Activated T-cell treated with anti-CD3 and anti-CD28 coated beads, Interleukin-2, amount 50 U/mL, for 72 hours (primary cell): ENCODE data around the gene SORL1. TPM values are rescaled to one million over a fixed set of nuclear protein-coding genes. Genes with fewer than 3 reads are reported as not detected.
"Not testable (repeated sequence)": the region's sequence is repeated elsewhere in the genome, so short reads cannot be mapped to it uniquely, and the experiment has no call there.

ENCODE experiments used
- ATAC-seq, 2 donors: fragments of 150-1000 bp; cut with Tn5 transposase; replicated peaks in 1 of 2; 2 replicates each; pipeline ENCODE4 v1.10.0; 2021; ENCODE audit warnings: moderate library complexity in 2 of 2, mild to moderate bottlenecking in 1 of 2
- DNase-seq, 2 donors: peaks; one replicate each; pipeline ENCODE4 v3.0.0; 2021 to 2022; ENCODE audit warnings: mixed read lengths in 1 of 2
- H3K27ac Mint-ChIP-seq: one replicate; pipeline ENCODE4 v1.8.0; 2022; ENCODE audit warnings: mild to moderate bottlenecking, moderate library complexity, mixed read lengths
- H3K27me3 Mint-ChIP-seq: one replicate; pipeline ENCODE4 v1.8.0; 2022; ENCODE audit warnings: low read depth, mixed read lengths
- H3K36me3 Mint-ChIP-seq, 2 donors: one replicate each; pipeline ENCODE4 v1.8.0; 2022; ENCODE audit warnings: mixed read lengths in 2 of 2, mild to moderate bottlenecking in 1 of 2; ENCODE audit not compliant: insufficient read depth in 2 of 2
- H3K4me1 Mint-ChIP-seq: one replicate; pipeline ENCODE4 v1.8.0; 2022; ENCODE audit warnings: low read depth, mixed read lengths
- H3K4me3 Mint-ChIP-seq, 2 donors: one replicate each; pipeline ENCODE4 v1.8.0; 2022; ENCODE audit warnings: mild to moderate bottlenecking in 2 of 2, mixed read lengths in 2 of 2, moderate library complexity in 2 of 2
- H3K9me3 Mint-ChIP-seq, 2 donors: one replicate each; pipeline ENCODE4 v1.8.0; 2022; ENCODE audit warnings: mixed read lengths in 2 of 2
- total RNA-seq, 2 donors: library from RNA; stranded (reverse); gene quantifications; one replicate each; pipeline ENCODE4 v1.2.3, GENCODE V29; 2022

The SORL1 gene, protein sequence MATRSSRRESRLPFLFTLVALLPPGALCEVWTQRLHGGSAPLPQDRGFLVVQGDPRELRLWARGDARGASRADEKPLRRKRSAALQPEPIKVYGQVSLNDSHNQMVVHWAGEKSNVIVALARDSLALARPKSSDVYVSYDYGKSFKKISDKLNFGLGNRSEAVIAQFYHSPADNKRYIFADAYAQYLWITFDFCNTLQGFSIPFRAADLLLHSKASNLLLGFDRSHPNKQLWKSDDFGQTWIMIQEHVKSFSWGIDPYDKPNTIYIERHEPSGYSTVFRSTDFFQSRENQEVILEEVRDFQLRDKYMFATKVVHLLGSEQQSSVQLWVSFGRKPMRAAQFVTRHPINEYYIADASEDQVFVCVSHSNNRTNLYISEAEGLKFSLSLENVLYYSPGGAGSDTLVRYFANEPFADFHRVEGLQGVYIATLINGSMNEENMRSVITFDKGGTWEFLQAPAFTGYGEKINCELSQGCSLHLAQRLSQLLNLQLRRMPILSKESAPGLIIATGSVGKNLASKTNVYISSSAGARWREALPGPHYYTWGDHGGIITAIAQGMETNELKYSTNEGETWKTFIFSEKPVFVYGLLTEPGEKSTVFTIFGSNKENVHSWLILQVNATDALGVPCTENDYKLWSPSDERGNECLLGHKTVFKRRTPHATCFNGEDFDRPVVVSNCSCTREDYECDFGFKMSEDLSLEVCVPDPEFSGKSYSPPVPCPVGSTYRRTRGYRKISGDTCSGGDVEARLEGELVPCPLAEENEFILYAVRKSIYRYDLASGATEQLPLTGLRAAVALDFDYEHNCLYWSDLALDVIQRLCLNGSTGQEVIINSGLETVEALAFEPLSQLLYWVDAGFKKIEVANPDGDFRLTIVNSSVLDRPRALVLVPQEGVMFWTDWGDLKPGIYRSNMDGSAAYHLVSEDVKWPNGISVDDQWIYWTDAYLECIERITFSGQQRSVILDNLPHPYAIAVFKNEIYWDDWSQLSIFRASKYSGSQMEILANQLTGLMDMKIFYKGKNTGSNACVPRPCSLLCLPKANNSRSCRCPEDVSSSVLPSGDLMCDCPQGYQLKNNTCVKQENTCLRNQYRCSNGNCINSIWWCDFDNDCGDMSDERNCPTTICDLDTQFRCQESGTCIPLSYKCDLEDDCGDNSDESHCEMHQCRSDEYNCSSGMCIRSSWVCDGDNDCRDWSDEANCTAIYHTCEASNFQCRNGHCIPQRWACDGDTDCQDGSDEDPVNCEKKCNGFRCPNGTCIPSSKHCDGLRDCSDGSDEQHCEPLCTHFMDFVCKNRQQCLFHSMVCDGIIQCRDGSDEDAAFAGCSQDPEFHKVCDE (N-terminal part only)
- 10 to 100 TPM; 66.3 to 80.0 TPM for total RNA-seq

GRCh38 chr11:121451986-121452608, at the start of gene SORL1:
TSS of gene SORL1 (plus strand) at chr11:121452314. CDS start at chr11:121452332, 18 bp downstream.
- Mint-ChIP-seq H3K9me3 (no peaks in the 10 kb centered on the region), H3K27me3 (no peaks in the 10 kb centered on the region), H3K4me1 (peaks cover 88% of the 10 kb centered on the region), H3K4me3 (peak within 1 kb of the TSS; percentile 97), H3K36me3 (peaks cover 4 to 5% of the 10 kb centered on the region in 2 donors), H3K27ac (peak within 1 kb of the TSS; percentile 95)
- peak; percentile 83 for DNase-seq
- ATAC-seq: peak; percentile 74 to 77

- DNase-seq (no peak), ATAC-seq (no peak)
- H3K4me1 Mint-ChIP-seq: peaks cover 7% of the 10 kb centered on the region
- no peak overlapping the region for H3K27ac Mint-ChIP-seq
- no peak overlapping the region for H3K4me3 Mint-ChIP-seq
- no peaks in the 10 kb centered on the region for H3K27me3 Mint-ChIP-seq
- peaks cover 7 to 8% of the 10 kb centered on the region in 2 donors for H3K9me3 Mint-ChIP-seq
- peaks cover 4 to 10% of the 10 kb centered on the region in 2 donors for H3K36me3 Mint-ChIP-seq
Observed at GRCh38 chr11:121405646-121406045, 46.5 kb upstream of the SORL1 start.

- ATAC-seq (no peak), DNase-seq (no peak)
- Mint-ChIP-seq H3K27me3 (no peaks in the 10 kb centered on the region), H3K4me1 (peaks cover 14% of the 10 kb centered on the region), H3K9me3 (peaks cover 5 to 8% of the 10 kb centered on the region in 2 donors), H3K4me3 (no peak overlapping the region), H3K27ac (no peak overlapping the region), H3K36me3 (peaks cover 4 to 10% of the 10 kb centered on the region in 2 donors)
Observed at GRCh38 chr11:121406291-121406690, 45.8 kb upstream of the SORL1 start.

DNA sequence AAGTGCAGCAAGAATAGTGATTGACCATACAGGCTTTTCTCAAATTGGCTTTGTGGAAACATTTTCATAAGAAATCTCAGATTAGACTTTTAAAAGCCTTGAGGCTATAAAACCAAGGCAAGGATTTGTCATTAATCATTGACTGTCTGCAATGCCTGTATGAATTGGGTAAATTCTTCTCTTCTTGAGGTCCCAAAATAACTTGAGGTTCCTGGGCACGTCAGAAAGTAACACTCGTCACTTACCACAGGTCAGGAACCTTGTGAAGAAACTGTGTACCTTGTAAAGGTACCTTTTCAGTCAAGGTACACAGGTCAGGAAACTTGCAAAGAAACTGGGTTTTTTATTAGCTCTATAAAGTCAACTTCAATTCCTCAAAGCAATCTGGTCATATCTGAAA, 43.3 kb upstream of the SORL1 start:
- DNase-seq (no peak), ATAC-seq (no peak)
- Mint-ChIP-seq H3K36me3 (no peaks in the 10 kb centered on the region), H3K4me3 (no peak overlapping the region), H3K27me3 (no peaks in the 10 kb centered on the region), H3K27ac (no peak overlapping the region), H3K9me3 (no peaks in the 10 kb centered on the region), H3K4me1 (peaks cover 28% of the 10 kb centered on the region)

GRCh38 chr11:121410041-121410440, 42.1 kb upstream of the SORL1 start:
- H3K9me3 Mint-ChIP-seq, DNase-seq, H3K27me3 Mint-ChIP-seq, H3K27ac Mint-ChIP-seq, H3K36me3 Mint-ChIP-seq: not testable (repeated sequence)
- ATAC-seq: peak in 1 of 2 donors; percentile 47
- H3K4me3 Mint-ChIP-seq: peak overlapping the region in 1 of 2 donors; percentile 51
- peaks cover 29% of the 10 kb centered on the region for H3K4me1 Mint-ChIP-seq

DNA sequence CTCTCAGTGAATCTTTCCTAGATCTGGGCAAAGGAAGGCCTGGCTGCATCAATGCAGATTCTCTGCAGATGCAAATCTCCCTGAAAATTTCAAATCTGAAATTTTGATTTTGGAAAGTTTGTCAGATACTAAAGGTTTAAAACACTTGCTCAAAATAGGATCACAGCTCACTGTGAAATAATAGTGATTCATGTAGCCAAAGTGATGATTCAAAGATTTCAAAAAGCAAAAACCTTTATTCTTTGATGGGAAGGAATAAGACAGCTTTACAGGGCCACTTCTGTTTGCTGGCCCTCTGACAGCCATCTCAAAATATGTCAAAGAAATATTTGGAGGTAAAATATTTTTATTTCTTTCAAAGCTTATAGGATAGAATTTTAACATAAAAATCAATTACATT, 40.8 kb upstream of the SORL1 start:
- peak; percentile 60 to 72 for ATAC-seq
- H3K36me3 Mint-ChIP-seq, H3K27me3 Mint-ChIP-seq, H3K9me3 Mint-ChIP-seq, DNase-seq: not testable (repeated sequence)
- H3K27ac Mint-ChIP-seq: peak overlapping the region; percentile 70
- peaks cover 39% of the 10 kb centered on the region for H3K4me1 Mint-ChIP-seq
- H3K4me3 Mint-ChIP-seq: peak overlapping the region; percentile 9 to 51

- no peaks in the 10 kb centered on the region for H3K27me3 Mint-ChIP-seq
- H3K4me1 Mint-ChIP-seq: peaks cover 46% of the 10 kb centered on the region
- H3K27ac Mint-ChIP-seq: no peak overlapping the region
- DNase-seq (no peak), ATAC-seq (no peak)
- no peak overlapping the region for H3K4me3 Mint-ChIP-seq
- H3K9me3 Mint-ChIP-seq: no peaks in the 10 kb centered on the region
- no peaks in the 10 kb centered on the region for H3K36me3 Mint-ChIP-seq
Observed at GRCh38 chr11:121412000-121412587, 40.0 kb upstream of the SORL1 start.

- H3K36me3 Mint-ChIP-seq: no peaks in the 10 kb centered on the region
- no peak overlapping the region for H3K27ac Mint-ChIP-seq
- no peaks in the 10 kb centered on the region for H3K9me3 Mint-ChIP-seq
- H3K4me1 Mint-ChIP-seq: peaks cover 54% of the 10 kb centered on the region
- H3K4me3 Mint-ChIP-seq: no peak overlapping the region
- ATAC-seq (no peak), DNase-seq (no peak)
- H3K27me3 Mint-ChIP-seq: no peaks in the 10 kb centered on the region
Observed at GRCh38 chr11:121412711-121413415, 39.3 kb upstream of the SORL1 start.

DNA sequence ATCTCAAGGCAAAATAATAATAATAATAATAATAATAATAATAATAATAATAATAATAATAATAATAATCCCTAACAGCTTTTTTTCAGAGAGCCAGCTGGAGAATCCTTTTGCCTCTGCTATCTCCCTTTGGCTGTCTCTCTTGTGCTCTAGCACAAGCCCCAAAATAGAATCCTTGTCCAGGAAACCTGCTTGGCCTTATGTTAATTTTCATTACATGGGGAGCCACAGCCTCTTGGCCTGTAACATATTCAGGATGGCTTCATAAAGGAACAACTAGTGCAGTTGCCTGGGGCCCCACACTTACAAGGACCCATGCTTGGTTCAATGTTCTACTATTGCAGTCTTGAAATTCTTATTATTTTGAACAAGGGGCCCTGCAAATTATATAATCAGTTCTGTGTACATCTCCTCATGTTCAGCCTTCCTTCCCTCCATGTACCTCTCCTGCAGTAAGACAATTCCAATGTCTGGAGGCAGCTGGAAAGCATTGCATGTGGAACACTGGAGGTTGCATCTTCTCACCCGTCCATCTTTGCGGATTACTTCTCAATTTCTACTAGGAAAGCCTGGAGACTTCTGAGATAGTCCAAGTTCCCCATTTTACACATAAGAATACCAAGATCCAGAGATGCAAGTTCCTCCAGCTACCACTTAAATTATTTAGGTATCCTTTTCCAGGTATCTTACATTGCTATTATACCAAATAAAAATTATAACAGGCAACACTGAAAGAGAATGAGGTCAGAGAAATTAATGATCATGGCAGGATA, 37.8 kb upstream of the SORL1 start:
- H3K27ac Mint-ChIP-seq: no peak overlapping the region
- no peak overlapping the region for H3K4me3 Mint-ChIP-seq
- DNase-seq: no peak
- no peaks in the 10 kb centered on the region for H3K36me3 Mint-ChIP-seq
- no peaks in the 10 kb centered on the region for H3K27me3 Mint-ChIP-seq
- H3K9me3 Mint-ChIP-seq: no peaks in the 10 kb centered on the region
- no peak for ATAC-seq
- H3K4me1 Mint-ChIP-seq: peaks cover 69% of the 10 kb centered on the region

GRCh38 chr11:121415856-121416255, 36.3 kb upstream of the SORL1 start:
- H3K36me3 Mint-ChIP-seq: no peaks in the 10 kb centered on the region
- DNase-seq: no peak
- no peak for ATAC-seq
- no peaks in the 10 kb centered on the region for H3K27me3 Mint-ChIP-seq
- no peaks in the 10 kb centered on the region for H3K9me3 Mint-ChIP-seq
- no peak overlapping the region for H3K4me3 Mint-ChIP-seq
- H3K4me1 Mint-ChIP-seq: peaks cover 74% of the 10 kb centered on the region
- no peak overlapping the region for H3K27ac Mint-ChIP-seq

- no peaks in the 10 kb centered on the region for H3K27me3 Mint-ChIP-seq
- DNase-seq: peak; percentile 48 to 65
- peak overlapping the region; percentile 50 for H3K27ac Mint-ChIP-seq
- peak overlapping the region; percentile 52 to 56 for H3K4me3 Mint-ChIP-seq
- H3K9me3 Mint-ChIP-seq: no peaks in the 10 kb centered on the region
- no peaks in the 10 kb centered on the region for H3K36me3 Mint-ChIP-seq
- peak; percentile 77 to 81 for ATAC-seq
- peaks cover 78% of the 10 kb centered on the region for H3K4me1 Mint-ChIP-seq
Observed at GRCh38 chr11:121417055-121417551, 35.0 kb upstream of the SORL1 start.
